Measurements from ENCODE around the gene PLEKHG2. TPM values are rescaled to one million over a fixed set of nuclear protein-coding genes. Genes with fewer than 3 reads are reported as not detected.
A peak's percentile ranks its signal among the peaks of the same experiment; 100 is the strongest.

The PLEKHG2 gene
- total and polyA plus RNA-seq, 9 of the 15 experiments (the other 6 are each of a cell fraction or from before 2014, with no cell fraction given) = 0.98 to 45.7 (median 9.8) TPM

DNA sequence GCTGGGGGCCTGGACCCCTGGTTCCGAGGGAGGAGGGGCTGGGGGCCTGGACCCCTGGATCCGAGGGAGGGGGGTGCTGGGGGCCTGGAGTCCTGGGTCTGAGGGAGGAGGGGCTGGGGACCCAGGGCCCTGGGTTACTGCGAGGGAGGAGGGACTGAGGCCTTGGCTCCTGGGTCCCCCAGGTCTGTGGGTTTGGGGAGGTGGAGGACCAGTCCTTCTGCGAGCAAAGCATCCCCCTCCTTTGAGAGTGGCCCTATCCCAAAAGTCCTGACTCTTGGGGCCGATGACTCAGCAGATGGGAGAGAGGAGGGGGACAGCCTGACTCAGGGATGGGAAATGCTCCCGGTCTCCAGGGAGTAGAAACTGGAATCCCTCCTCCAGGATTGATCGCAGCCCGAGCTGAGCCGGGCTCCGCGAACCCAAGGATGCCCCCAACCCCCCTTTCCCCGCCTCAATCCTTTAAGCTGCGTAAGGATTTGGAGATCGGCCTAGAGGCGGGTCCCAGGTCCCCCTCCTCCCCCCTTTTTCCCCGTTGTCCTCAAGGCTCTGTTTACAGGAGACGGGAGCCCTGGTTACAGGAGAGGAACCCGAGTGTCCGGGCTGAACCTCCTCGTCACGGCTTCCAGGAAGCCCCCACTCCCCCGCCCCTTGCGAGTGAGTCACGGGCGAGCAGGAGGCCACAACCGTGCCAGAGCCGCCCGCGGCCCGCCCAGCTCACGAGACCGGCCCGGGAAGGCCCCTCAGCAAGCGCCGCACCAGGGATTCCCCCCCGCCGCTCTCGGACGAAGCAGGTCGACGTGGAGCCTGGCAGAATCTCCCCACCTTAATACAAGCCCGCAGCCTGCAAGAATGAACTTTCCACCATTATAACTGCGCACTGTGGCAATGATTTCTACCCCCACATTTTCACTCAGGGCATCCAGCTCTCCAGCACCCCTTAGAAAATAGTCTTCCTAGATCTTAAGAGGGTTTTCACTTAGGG lies 8.8 kb upstream of the PLEKHG2 start:
- CTCF ChIA-PET (ENCODE audit: low intra/inter-chr PET ratio) = interaction anchor here (2.5 kb wide), 1 partner anchor 9 kb away, joined by 10 read pairs; the partner anchor contains the start of gene PLEKHG2
- POLR2A ChIA-PET = interaction anchor here (0.6 to 1.4 kb wide), 7 partner anchors 13 to 230 kb away, joined by 3 to 11 read pairs (median 3); partner anchors contain the start of genes MED29, PAF1 and RPS16
- BruUV-seq (replicated peaks) = TSS peak; percentile 69
- TF ChIP-seq CHCHD3 (CRISPR knock-in tag; IDR thresholded peaks at IDR 0.05) = no peak
- 0 out of 2 replicates have a peak, but pooled peaks have one; percentile 8 for TF ChIP-seq RAD51 (IDR thresholded peaks at IDR 0.05; ENCODE audit: borderline replicate concordance, low read depth)
- TF ChIP-seq ZNF766 (CRISPR knock-in tag; conservative IDR thresholded peaks at IDR 0.05) = no peak
- TF ChIP-seq, protein P1, sequence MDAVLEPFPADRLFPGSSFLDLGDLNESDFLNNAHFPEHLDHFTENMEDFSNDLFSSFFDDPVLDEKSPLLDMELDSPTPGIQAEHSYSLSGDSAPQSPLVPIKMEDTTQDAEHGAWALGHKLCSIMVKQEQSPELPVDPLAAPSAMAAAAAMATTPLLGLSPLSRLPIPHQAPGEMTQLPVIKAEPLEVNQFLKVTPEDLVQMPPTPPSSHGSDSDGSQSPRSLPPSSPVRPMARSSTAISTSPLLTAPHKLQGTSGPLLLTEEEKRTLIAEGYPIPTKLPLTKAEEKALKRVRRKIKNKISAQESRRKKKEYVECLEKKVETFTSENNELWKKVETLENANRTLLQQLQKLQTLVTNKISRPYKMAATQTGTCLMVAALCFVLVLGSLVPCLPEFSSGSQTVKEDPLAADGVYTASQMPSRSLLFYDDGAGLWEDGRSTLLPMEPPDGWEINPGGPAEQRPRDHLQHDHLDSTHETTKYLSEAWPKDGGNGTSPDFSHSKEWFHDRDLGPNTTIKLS (IDR thresholded peaks at IDR 0.05; ENCODE audit: borderline replicate concordance, low read depth) = no peak
- TF ChIP-seq HIVEP1 (CRISPR knock-in tag; IDR thresholded peaks at IDR 0.05) = peak; percentile 81; the same call in 1 of the 2 replicates
- TF ChIP-seq, protein P2, sequence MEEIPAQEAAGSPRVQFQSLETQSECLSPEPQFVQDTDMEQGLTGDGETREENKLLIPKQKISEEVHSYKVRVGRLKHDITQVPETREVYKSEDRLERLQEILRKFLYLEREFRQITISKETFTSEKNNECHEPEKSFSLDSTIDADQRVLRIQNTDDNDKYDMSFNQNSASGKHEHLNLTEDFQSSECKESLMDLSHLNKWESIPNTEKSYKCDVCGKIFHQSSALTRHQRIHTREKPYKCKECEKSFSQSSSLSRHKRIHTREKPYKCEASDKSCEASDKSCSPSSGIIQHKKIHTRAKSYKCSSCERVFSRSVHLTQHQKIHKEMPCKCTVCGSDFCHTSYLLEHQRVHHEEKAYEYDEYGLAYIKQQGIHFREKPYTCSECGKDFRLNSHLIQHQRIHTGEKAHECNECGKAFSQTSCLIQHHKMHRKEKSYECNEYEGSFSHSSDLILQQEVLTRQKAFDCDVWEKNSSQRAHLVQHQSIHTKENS (CRISPR knock-in tag; IDR thresholded peaks at IDR 0.05) = no peak
- peak; percentile 22 for TF ChIP-seq POLR2B (IDR thresholded peaks at IDR 0.05; ENCODE audit: low read depth, partially characterized antibody)
- peak; percentile 75 for TF ChIP-seq NCOR1 (IDR thresholded peaks at IDR 0.05)
- TF ChIP-seq, protein P3, sequence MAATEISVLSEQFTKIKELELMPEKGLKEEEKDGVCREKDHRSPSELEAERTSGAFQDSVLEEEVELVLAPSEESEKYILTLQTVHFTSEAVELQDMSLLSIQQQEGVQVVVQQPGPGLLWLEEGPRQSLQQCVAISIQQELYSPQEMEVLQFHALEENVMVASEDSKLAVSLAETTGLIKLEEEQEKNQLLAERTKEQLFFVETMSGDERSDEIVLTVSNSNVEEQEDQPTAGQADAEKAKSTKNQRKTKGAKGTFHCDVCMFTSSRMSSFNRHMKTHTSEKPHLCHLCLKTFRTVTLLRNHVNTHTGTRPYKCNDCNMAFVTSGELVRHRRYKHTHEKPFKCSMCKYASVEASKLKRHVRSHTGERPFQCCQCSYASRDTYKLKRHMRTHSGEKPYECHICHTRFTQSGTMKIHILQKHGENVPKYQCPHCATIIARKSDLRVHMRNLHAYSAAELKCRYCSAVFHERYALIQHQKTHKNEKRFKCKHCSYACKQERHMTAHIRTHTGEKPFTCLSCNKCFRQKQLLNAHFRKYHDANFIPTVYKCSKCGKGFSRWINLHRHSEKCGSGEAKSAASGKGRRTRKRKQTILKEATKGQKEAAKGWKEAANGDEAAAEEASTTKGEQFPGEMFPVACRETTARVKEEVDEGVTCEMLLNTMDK (IDR thresholded peaks at IDR 0.05; ENCODE audit: borderline replicate concordance, insufficient read depth, low read depth, low read length, poor library complexity, severe bottlenecking) = no peak
- TF ChIP-seq NUFIP1 (IDR thresholded peaks at IDR 0.05; ENCODE audit: partially characterized antibody) = no peak
- peak; percentile 58; the same call in 1 of the 2 replicates for TF ChIP-seq HNRNPL (IDR thresholded peaks at IDR 0.05; ENCODE audit: low read depth, low read length)
- no peak for TF ChIP-seq ZNF717 (CRISPR knock-in tag; IDR thresholded peaks at IDR 0.05)
- TF ChIP-seq NR4A1 (CRISPR knock-in tag; IDR thresholded peaks at IDR 0.05) = no peak
- peak; percentile 56; the same call in 1 of the 2 replicates for TF ChIP-seq NR4A1 (tag; IDR thresholded peaks at IDR 0.05)
- no peak for TF ChIP-seq CBX3 (IDR thresholded peaks at IDR 0.05; ENCODE audit: borderline replicate concordance in 1 of 2, low read length in 2 of 2)

More for the DNA sequence above, 8.8 kb upstream of the PLEKHG2 start:
- H3K4me2 ChIP-seq (ENCODE audit: insufficient read depth, low read length) = peak overlapping the region; percentile 80
- peak overlapping the region; percentile 98 for H3K27ac ChIP-seq (ENCODE audit: extremely low read depth, low read depth, low read length)
- peaks cover 61 to 77% of the 10 kb centered on the region in 2 experiments for H3K4me1 ChIP-seq (replicated peaks in 1 of 2; ENCODE audit: control insufficient read depth in 2 of 2, insufficient read depth in 2 of 2, low read length in 2 of 2)
- intact Hi-C loops (cut with micrococcal nuclease) (no loop called here), in situ Hi-C loops (cut with MboI) (no loop called here)
- H2AFZ ChIP-seq (ENCODE audit: low read depth, low read length) = peak overlapping the region; percentile 79
- ATAC-seq (peak; percentile 51), FAIRE-seq (peak; percentile 72), DNase-seq (ENCODE audit: extremely low read depth in 1 of 4, low spot score in 3 of 4) (peak; percentile 59 to 91 (median 70))
- no peaks in the 10 kb centered on the region for H3K27me3 ChIP-seq (ENCODE audit: control insufficient read depth in 2 of 2, insufficient read depth in 2 of 2, low read length in 2 of 2)
- H3K36me3 ChIP-seq (ENCODE audit: control insufficient read depth, insufficient read depth, low read length) = peaks cover 11% of the 10 kb centered on the region; the same call in 1 of the 3 replicates
- peaks cover 3% of the 10 kb centered on the region for H3K9me1 ChIP-seq (ENCODE audit: control insufficient read depth, insufficient read depth, low read length)
- H4K20me1 ChIP-seq (replicated peaks; ENCODE audit: control insufficient read depth, insufficient read depth, low read length) = peaks cover 4% of the 10 kb centered on the region; the same call in 1 of the 2 replicates
- H3K79me2 ChIP-seq (ENCODE audit: control insufficient read depth, insufficient read depth, low read length) = peaks cover 26% of the 10 kb centered on the region
- 3% methylated on average over 26 of the region's 43 CpGs for WGBS (ENCODE audit: insufficient coverage, low coverage, missing lambda C conversion rate)
- H3K4me3 ChIP-seq = peak overlapping the region; percentile 41
- peak overlapping the region; percentile 90 to 96 for H3K9ac ChIP-seq (ENCODE audit: insufficient read depth in 1 of 2, low read depth in 2 of 2, low read length in 2 of 2)
- H3K9me3 ChIP-seq (replicated peaks; ENCODE audit: control insufficient read depth, insufficient read depth, low read depth, low read length) = no peaks in the 10 kb centered on the region
